RWPE1 (cell line): ENCODE results near the gene FRMD4A.

ENCODE experiments used
- CTCF ChIA-PET: fragments of 350-600 bp; sonication (Branson Sonifier 250); formaldehyde crosslinking; extraction: SDS; loops from one replicate; lab custom pipeline; 2021; lab: Yijun Ruan, JAX
- POLR2A ChIA-PET: fragments of 400-600 bp; formaldehyde crosslinking; extraction: SDS; loops from one replicate; lab custom pipeline; 2020; ENCODE audit warnings: antibody characterized with exemption; ENCODE audit not compliant: low non-redundant PET; lab: Yijun Ruan, JAX
- DNase-seq: peaks from one replicate; pipeline ENCODE4 v3.0.0; 2012; ENCODE audit warnings: low spot score
- H3K27ac ChIP-seq: fragments of 450-650 bp; 2 replicates; pipeline ENCODE4 v1.5.1; 2017
- CTCF ChIP-seq: fragments of 450-650 bp; conservative IDR thresholded peaks from 2 replicates; pipeline ENCODE4 v1.5.1; 2017; ENCODE audit warnings: low read depth, mild to moderate bottlenecking

The FRMD4A gene

GRCh38 chr10:13857451-13857850 lies 473.3 kb downstream of the FRMD4A start:
- DNase-seq = no peak
- CTCF ChIA-PET = no interaction called here
- H3K27ac ChIP-seq = no peak overlapping the region
- POLR2A ChIA-PET = no interaction called here
- no peak for TF ChIP-seq CTCF

GRCh38 chr10:13853854-13854253 lies 476.9 kb downstream of the FRMD4A start:
- no peak for TF ChIP-seq CTCF
- H3K27ac ChIP-seq = no peak overlapping the region
- no peak for DNase-seq
- ChIA-PET POLR2A (no interaction called here), CTCF (no interaction called here)

- DNase-seq = no peak
- H3K27ac ChIP-seq = no peak overlapping the region
- CTCF ChIA-PET = no interaction called here
- POLR2A ChIA-PET = no interaction called here
- no peak for TF ChIP-seq CTCF
Observed at GRCh38 chr10:13852872-13853271, 477.9 kb downstream of the FRMD4A start.

- no peak overlapping the region for H3K27ac ChIP-seq
- DNase-seq = no peak
- ChIA-PET POLR2A (no interaction called here), CTCF (no interaction called here)
- TF ChIP-seq CTCF = no peak
Observed at GRCh38 chr10:13851906-13852305, 478.8 kb downstream of the FRMD4A start.

GRCh38 chr10:13848520-13849445 lies 481.9 kb downstream of the FRMD4A start:
- H3K27ac ChIP-seq = no peak overlapping the region
- CTCF ChIA-PET = no interaction called here
- no peak for TF ChIP-seq CTCF

GRCh38 chr10:13847201-13847631 lies 483.5 kb downstream of the FRMD4A start:
- ChIA-PET CTCF (no interaction called here), POLR2A (no interaction called here)
- TF ChIP-seq CTCF = no peak
- peak; percentile 12 for DNase-seq
- H3K27ac ChIP-seq = no peak overlapping the region

More at GRCh38 chr10:13848520-13849445, 481.9 kb downstream of the FRMD4A start:
- POLR2A ChIA-PET = no interaction called here
- no peak for DNase-seq
